Neural cell (in vitro differentiated cells): Measurements from ENCODE around the gene SLC7A6OS. TPM values are rescaled to one million over a fixed set of nuclear protein-coding genes. Genes with fewer than 3 reads are reported as not detected.

Source experiments
- H2AFZ ChIP-seq: fragments of 200-600, 300-800 bp; sonication (generic), shearing (Covaris generic); 2 replicates; pipeline ENCODE4 v1.6.0; 2014; ENCODE audit warnings: low read depth, mild to moderate bottlenecking, antibody characterized with exemption, low read length, moderate library complexity
- H3F3A ChIP-seq: fragments of 200-600 bp; shearing (Covaris generic); 2 replicates; pipeline ENCODE4 v1.6.1; 2016; ENCODE audit warnings: mild to moderate bottlenecking, moderate library complexity, mixed read lengths, antibody characterized with exemption, low read length; ENCODE audit not compliant: insufficient read depth, poor library complexity, severe bottlenecking
- H3K27ac ChIP-seq: fragments of 200-600, 300-800 bp; sonication (generic), shearing (Covaris generic); 2 replicates; pipeline ENCODE4 v1.5.1; 2014; ENCODE audit warnings: mild to moderate bottlenecking, low read length, moderate library complexity
- H3K27me3 ChIP-seq: fragments of 300-800, 200-600 bp; sonication (generic), shearing (Covaris generic); 2 replicates; pipeline ENCODE4 v1.6.0; 2014; ENCODE audit warnings: mild to moderate bottlenecking, low read depth, low read length, moderate library complexity; ENCODE audit not compliant: insufficient read depth
- H3K36me3 ChIP-seq: fragments of 300-800, 200-600 bp; sonication (generic), shearing (Covaris generic); 2 replicates; pipeline ENCODE4 v1.5.1; 2014; ENCODE audit warnings: mild to moderate bottlenecking, antibody characterized with exemption, low read length, moderate library complexity; ENCODE audit not compliant: insufficient read depth
- H3K4me2 ChIP-seq: fragments of 300-800, 200-600 bp; sonication (generic), shearing (Covaris generic); 2 replicates; pipeline ENCODE4 v1.6.0; 2014; ENCODE audit warnings: mild to moderate bottlenecking, low read length
- H3K4me3 ChIP-seq: fragments of 300-800, 200-600 bp; sonication (generic), shearing (Covaris generic); 2 replicates; pipeline ENCODE4 v1.5.1; 2014; ENCODE audit warnings: mild to moderate bottlenecking, low read length, moderate library complexity
- H3K79me2 ChIP-seq: fragments of 200-600 bp; shearing (Covaris generic); replicated peaks from 2 replicates; pipeline ENCODE4 v1.6.0; 2014; ENCODE audit warnings: mild to moderate bottlenecking, low read length, moderate library complexity; ENCODE audit not compliant: insufficient read depth
- H3K9ac ChIP-seq: fragments of 300-800, 200-600 bp; sonication (generic), shearing (Covaris generic); 2 replicates; pipeline ENCODE4 v1.6.1; 2016; ENCODE audit warnings: mild to moderate bottlenecking, low read length, mixed read lengths
- H3K9me2 ChIP-seq: fragments of 200-600 bp; shearing (Covaris generic); 2 replicates; pipeline ENCODE4 v1.6.1; 2016; ENCODE audit warnings: mild to moderate bottlenecking, low read length, mixed read lengths; ENCODE audit not compliant: insufficient read depth
- H3K9me3 ChIP-seq: fragments of 200-600, 300-800 bp; sonication (generic), shearing (Covaris generic); 2 replicates; pipeline ENCODE4 v1.6.1; 2016; ENCODE audit warnings: mild to moderate bottlenecking, mixed run types, low read length, moderate library complexity, mixed read lengths
- H4K20me1 ChIP-seq: fragments of 200-600 bp; shearing (Covaris generic); 2 replicates; pipeline ENCODE4 v1.6.1; 2016; ENCODE audit warnings: mild to moderate bottlenecking, mixed run types; ENCODE audit not compliant: insufficient read depth
- CTCF ChIP-seq: fragments of 450-650 bp; IDR thresholded peaks from 2 replicates; pipeline ENCODE4 v1.5.1; 2014; ENCODE audit warnings: antibody characterized with exemption, mild to moderate bottlenecking, moderate library complexity; ENCODE audit not compliant: poor library complexity, severe bottlenecking
- EP300 ChIP-seq: fragments of 450-650 bp; conservative IDR thresholded peaks from 2 replicates; pipeline ENCODE4 v1.6.1; 2014; ENCODE audit warnings: antibody characterized with exemption, mild to moderate bottlenecking, moderate library complexity; ENCODE audit not compliant: poor library complexity, severe bottlenecking
- EZH2 ChIP-seq: fragments of 200-600, 300-800 bp; shearing (Covaris generic), sonication (generic); IDR thresholded peaks from 2 replicates; pipeline ENCODE4 v1.6.1; 2014; ENCODE audit warnings: antibody characterized with exemption, low read length, borderline replicate concordance, mild to moderate bottlenecking; ENCODE audit not compliant: insufficient read depth, poor library complexity, severe bottlenecking
- MXI1 ChIP-seq: fragments of 450-650 bp; conservative IDR thresholded peaks from 2 replicates; pipeline ENCODE4 v1.6.1; 2014; ENCODE audit warnings: antibody characterized with exemption, mild to moderate bottlenecking; ENCODE audit not compliant: poor library complexity, severe bottlenecking
- POLR2AphosphoS5 ChIP-seq: IDR thresholded peaks from 2 replicates; pipeline ENCODE4 v1.6.1; 2012
- RAD21 ChIP-seq: fragments of 450-650 bp; conservative IDR thresholded peaks from 2 replicates; pipeline ENCODE4 v1.6.1; 2014; ENCODE audit warnings: antibody characterized with exemption, mild to moderate bottlenecking, moderate library complexity
- REST ChIP-seq: IDR thresholded peaks from 2 replicates; pipeline ENCODE4 v1.6.1; 2012; ENCODE audit warnings: borderline replicate concordance
- SMC3 ChIP-seq: fragments of 450-650 bp; conservative IDR thresholded peaks from 2 replicates; pipeline ENCODE4 v1.6.1; 2014; ENCODE audit warnings: antibody characterized with exemption, mild to moderate bottlenecking, moderate library complexity; ENCODE audit not compliant: poor library complexity
- TAF1 ChIP-seq: IDR thresholded peaks from 2 replicates; pipeline ENCODE4 v1.6.1; 2012; ENCODE audit warnings: low read depth
- polyA plus RNA-seq: library from polyadenylated mRNA; depleted of rRNA; stranded (reverse); fragments of >200 nt; gene quantifications from 2 replicates; pipeline ENCODE4 v1.2.3, GENCODE V29; 2014

SLC7A6OS gene
- polyA plus RNA-seq, 1 donor from 2014 or later: 21.3 TPM

- Histone ChIP-seq H3K9me3 (no peaks in the 10 kb centered on the region), H3F3A (no peaks in the 10 kb centered on the region), H3K27ac (no peak overlapping the region), H4K20me1 (no peaks in the 10 kb centered on the region), H3K27me3 (no peaks in the 10 kb centered on the region), H3K4me2 (no peak overlapping the region), H3K9me2 (no peaks in the 10 kb centered on the region), H3K9ac (no peak overlapping the region), H3K79me2 (no peaks in the 10 kb centered on the region), H2AFZ (no peak overlapping the region), H3K36me3 (no peaks in the 10 kb centered on the region), H3K4me3 (no peak overlapping the region)
- TF ChIP-seq TAF1 (no peak), SMC3 (no peak), REST (no peak), POLR2AphosphoS5 (no peak), RAD21 (no peak), EP300 (no peak), MXI1 (no peak), EZH2 (no peak), CTCF (no peak)
Observed at GRCh38 chr16:68299571-68300453, 10.9 kb downstream of the SLC7A6OS start.

- Histone ChIP-seq H3K9me2 (no peaks in the 10 kb centered on the region), H3K27ac (no peak overlapping the region), H4K20me1 (no peaks in the 10 kb centered on the region), H3K9ac (no peak overlapping the region), H3K27me3 (no peaks in the 10 kb centered on the region), H3K4me2 (no peak overlapping the region), H2AFZ (no peak overlapping the region), H3K36me3 (no peaks in the 10 kb centered on the region), H3K9me3 (no peaks in the 10 kb centered on the region), H3F3A (no peaks in the 10 kb centered on the region), H3K79me2 (no peaks in the 10 kb centered on the region), H3K4me3 (no peak overlapping the region)
- TF ChIP-seq CTCF (no peak), TAF1 (no peak), EP300 (no peak), EZH2 (no peak), SMC3 (no peak), RAD21 (no peak), REST (no peak), MXI1 (no peak), POLR2AphosphoS5 (no peak)
Observed at GRCh38 chr16:68298907-68299561, 11.7 kb downstream of the SLC7A6OS start.
